Prostate gland (tissue), 2 donors: Measurements from ENCODE around the gene TMEM235.

Experiments
- POLR2AphosphoS5 ChIP-seq: sonication (generic); formaldehyde crosslinking; IDR thresholded peaks from one replicate; pipeline ENCODE4 v1.6.1; 2017; ENCODE audit warnings: antibody characterized with exemption
- TF ChIP-seq, protein P1 (sequence below), 4 experiments: fragments of 200-600 bp in 2 of 4; fragments of 450-650 bp in 2 of 4; sonication (generic) in 2 of 4; IDR thresholded peaks; 1 replicate in 3 of 4; 2 replicates in 1 of 4; pipeline ENCODE4 v1.5.1; 2016 to 2019; ENCODE audit warnings: antibody characterized with exemption in 4 of 4, mild to moderate bottlenecking in 2 of 4, moderate library complexity in 2 of 4

DNA sequence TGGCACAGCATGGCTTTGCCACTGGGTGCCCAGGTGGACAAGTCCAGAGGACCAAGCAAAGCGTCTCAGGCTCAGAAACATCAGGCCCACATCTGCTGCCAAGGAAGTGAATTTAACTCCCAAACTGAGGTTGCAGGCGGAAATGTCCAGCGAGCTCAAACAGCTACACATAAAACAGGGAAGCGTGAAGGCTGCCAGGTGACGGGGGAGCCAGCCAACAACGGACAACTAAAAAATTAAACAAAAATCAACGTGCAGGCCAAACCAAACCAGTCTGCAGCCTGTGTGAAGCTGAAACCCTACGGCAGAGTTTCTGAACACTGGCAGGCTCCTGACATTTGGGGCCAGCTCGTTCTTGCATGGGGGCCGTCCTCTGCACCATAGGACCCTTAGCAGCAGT, 47.1 kb upstream of the TMEM235 start:
- TF ChIP-seq, protein P1, sequence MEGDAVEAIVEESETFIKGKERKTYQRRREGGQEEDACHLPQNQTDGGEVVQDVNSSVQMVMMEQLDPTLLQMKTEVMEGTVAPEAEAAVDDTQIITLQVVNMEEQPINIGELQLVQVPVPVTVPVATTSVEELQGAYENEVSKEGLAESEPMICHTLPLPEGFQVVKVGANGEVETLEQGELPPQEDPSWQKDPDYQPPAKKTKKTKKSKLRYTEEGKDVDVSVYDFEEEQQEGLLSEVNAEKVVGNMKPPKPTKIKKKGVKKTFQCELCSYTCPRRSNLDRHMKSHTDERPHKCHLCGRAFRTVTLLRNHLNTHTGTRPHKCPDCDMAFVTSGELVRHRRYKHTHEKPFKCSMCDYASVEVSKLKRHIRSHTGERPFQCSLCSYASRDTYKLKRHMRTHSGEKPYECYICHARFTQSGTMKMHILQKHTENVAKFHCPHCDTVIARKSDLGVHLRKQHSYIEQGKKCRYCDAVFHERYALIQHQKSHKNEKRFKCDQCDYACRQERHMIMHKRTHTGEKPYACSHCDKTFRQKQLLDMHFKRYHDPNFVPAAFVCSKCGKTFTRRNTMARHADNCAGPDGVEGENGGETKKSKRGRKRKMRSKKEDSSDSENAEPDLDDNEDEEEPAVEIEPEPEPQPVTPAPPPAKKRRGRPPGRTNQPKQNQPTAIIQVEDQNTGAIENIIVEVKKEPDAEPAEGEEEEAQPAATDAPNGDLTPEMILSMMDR (IDR thresholded peaks at IDR 0.05), result no peak
- TF ChIP-seq POLR2AphosphoS5, result peak; percentile 58
